GM18873 (cell line): ENCODE results near the gene ABAT.
"Not testable (repeated sequence)": the region's sequence is repeated elsewhere in the genome, so short reads cannot be mapped to it uniquely, and the experiment has no call there.

Source experiments
- ATAC-seq: cut with Tn5 transposase; IDR thresholded peaks from one replicate; pipeline ENCODE4 v1.9.1; 2021; ENCODE audit warnings: mild to moderate bottlenecking, moderate library complexity, moderate number of reproducible peaks; ENCODE audit not compliant: unreplicated experiment, low FRiP score

Gene ABAT

DNA sequence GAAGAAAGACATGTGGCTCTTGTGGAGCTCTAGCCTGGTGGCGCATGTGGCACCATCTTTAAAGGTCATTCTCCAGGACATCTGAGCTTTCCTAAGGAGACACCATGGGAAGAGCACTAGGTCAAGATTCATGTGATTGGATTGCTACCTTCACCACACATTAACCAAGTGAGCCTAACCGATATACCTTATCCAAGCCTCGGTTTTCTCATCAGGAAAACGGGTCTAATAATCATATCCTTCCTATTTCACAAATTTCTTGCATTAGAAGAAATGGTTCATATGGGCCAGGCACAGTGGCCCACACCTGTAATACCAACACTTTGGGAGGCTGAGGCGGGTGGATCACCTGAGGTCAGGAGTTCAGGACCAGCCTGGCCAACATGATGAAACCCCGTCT, 64.7 kb downstream of the ABAT start:
- no peak for ATAC-seq

DNA sequence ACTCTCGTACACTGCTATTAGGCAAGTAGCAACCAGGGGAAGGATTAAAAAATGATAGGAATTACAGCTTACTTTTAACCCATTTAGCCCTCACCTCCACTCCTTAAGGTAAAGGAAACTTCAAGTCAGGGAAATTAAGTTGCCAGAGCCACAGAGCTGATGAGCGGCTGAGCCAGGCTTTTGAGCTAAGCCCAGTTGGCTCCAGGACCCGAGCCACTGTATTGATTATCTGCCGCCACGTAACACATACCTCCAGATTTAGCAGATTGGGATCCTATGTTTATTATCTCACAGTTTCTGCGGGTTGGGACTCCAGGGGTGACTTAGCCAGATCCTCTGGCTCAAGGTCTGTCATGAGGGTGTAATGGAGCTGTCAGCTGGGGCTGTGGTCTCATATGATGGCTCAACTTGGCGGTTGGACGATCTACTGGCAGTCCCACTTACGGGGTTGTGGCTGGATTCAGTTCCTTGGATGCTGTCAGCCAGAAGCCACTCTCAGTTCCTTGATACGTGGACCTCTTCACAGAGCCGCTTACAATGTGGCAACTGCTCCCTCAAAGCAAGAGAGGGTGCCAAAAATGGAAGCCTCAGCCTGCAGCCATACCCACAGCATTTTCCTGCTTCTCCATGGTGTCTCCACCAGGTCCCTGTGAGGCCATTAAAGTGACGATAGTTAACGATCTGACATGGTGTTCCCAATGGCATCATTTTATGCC, 65.7 kb downstream of the ABAT start:
- no peak for ATAC-seq

- no peak for ATAC-seq
Observed at GRCh38 chr16:8740775-8741355, 66.4 kb downstream of the ABAT start.

DNA sequence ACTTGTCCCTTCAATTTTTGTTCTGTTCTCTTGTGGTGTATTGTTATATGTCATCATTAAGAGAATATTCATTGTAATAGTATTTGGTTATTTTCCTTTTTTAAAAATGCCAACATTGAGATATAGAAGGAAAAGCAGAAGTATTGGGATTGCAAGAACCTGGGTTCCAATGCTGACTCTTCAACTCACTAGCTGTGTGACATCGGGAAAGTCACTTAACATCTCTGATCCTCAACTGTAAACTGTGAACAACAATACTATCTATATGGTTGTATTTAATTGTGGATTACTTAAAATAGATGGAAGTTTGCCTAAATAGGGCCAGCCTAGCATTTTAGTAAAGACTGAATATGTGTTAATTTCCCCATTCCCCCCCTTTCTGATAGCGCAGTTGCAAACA, 67.2 kb downstream of the ABAT start:
- ATAC-seq: no peak

DNA sequence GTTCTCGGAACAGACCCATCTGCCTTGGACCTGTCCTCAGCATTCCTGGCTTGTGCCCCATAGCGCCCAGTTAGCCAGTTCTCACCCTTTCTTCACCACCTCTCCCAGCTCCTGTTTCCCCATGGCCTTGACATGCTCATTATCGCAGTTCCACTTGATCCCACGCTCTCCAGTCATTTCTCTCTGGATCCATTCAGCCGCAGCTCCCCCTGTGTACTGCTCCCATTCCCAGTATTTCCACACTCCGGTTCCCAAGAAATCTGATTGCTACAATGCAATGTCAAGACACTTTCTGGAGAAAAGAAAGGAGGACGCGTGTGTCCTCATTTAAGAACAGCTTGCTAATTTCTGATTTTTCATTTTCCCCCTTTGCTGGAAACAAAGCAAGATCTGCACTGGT, 67.7 kb downstream of the ABAT start:
- ATAC-seq: no peak

DNA sequence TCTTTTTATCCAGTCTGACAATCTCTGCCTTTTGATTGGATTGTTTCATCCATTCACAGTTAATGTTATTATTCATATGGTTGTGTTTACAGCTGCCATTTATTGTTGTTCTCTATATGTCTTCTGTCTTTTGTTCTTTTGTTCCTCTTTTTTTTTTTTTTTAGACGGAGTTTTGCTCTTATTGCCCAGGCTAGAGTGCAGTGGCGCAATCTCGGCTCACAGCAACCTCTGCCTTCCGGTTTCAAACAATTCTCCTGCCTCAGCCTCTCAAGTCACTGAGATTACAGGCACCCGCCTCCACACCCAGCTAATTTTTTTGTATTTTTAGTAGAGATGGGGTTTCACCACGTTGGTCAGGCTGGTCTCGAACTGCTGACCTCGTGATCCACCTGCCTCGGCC, 74.5 kb downstream of the ABAT start:
- not testable (repeated sequence) for ATAC-seq

GRCh38 chr16:8751481-8752311, 77.3 kb downstream of the ABAT start:
- no peak for ATAC-seq

DNA sequence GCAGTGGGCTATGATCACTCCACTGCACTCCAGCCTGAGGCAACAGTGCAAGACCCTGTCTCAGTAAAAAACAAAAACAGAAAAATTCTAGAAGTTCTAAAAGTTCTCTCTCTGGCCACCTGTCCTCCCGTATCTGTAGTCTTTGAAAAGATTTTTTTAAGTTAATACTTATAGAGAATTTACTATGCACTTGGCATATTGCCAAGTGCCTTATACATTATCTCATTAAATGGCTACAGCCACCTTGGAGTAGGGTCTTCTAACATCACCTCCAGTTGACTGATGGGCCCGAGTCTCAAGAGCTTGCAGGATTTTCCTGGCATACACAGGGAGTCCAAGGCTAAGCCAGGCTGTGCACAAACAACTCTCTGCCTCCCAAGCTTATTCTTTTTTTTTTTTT, 78.3 kb downstream of the ABAT start:
- ATAC-seq: no peak

DNA sequence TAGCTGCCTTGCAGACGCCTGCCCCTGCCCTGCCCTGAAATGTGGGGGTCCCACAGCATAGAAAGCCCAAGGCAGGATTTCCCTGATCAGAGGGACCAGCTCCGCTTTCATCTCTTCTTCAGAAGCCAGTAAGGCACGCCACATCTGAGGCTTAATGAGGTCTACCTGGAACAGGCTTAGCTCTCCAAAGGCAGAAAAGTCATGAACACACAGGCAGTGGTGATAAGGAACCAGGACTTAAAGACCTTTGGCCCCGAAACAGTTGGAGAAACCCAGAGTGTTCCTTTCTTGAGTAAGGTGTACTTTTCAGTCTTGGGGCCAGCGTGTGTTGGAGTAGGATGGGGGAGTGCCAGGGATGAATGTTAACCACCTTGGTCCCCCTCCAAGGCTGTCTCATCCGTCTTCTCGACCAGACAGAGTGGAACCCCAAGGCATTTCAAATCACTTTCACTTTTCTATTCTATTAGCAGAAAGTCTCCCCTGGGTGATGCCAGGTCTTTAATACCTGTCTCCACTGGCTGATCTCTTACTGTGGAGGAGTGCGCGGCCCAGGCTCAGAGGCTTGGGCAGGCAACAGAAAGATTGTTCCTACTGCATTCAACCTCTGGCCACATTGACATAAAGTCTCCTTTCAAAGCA, 79.1 kb downstream of the ABAT start:
- ATAC-seq: no peak

DNA sequence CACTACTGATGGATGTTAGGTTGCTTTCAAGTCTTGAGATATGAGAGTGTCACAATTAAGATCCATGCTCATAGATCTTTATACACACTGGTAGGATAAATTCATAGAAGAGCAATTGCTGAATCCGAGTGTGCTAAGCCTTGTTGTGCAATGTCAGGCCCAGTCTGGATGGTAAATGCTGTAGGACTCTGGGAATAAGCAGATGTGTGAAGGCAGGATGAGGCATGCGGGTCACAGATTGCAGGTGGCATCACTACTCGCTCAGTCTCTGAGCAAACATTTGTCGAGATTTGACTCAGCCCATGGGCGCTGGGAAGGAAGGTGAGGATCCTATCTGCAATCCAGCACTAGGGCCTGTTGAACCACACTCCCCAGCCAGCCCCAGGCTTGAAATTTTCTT, 82.3 kb downstream of the ABAT start:
- no peak for ATAC-seq

DNA sequence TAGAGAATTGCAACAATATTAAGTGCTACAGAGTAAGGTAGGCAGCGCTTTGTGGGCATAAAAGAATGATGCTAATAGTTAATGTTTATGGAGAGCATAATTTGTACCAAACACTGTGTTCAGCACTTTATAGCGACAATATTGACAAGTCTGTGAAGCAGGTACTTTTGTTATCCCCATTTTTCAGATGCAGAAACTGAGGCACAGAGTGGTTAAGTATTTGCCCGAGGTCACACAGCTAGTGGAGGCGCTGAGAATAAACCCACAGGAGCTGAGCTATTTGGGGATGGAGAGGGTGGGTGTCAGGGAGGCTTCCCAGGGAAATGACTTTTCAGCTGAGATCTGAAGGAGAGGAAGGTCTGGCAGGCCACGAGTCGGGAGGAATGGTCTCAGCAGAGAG, 83.6 kb downstream of the ABAT start:
- ATAC-seq: no peak

DNA sequence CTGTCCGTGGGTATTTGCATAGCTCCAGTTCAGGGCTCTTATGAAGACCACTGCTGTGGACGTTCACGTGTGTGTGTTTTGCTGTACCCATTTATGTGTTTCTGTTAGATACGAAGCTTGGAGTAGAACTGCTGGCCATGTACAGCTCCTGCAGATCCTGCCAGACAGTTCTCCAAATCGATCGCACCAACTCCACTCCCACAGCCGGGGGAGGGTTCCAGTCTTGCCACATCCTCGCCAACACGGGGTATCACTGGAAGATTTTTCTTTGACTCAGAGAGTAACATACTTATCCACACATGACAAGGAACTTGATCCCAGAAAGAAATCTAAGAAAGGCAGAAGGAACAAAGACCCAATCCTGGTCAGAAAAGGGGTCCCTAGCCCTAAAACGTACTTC, 85.6 kb downstream of the ABAT start:
- ATAC-seq: no peak

DNA sequence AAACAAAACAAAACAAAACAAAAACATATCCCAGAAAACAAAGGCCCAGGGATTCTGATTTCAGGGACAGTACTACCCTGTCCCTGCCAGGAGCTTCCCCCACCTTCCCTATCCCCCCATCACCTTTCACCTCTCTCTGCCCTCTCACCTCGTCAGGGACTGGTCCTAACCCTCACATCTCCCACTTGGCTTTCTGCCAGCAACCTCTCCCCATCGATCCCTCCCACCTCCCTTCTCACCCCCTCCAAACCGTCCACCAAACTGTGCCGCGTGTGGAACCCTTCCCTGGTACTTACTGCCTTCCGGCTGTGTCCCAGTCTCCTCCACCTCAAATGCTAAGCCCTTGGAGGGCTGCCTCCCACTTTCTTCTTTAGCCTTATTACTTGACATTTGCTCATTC, 86.7 kb downstream of the ABAT start:
- ATAC-seq: no peak

DNA sequence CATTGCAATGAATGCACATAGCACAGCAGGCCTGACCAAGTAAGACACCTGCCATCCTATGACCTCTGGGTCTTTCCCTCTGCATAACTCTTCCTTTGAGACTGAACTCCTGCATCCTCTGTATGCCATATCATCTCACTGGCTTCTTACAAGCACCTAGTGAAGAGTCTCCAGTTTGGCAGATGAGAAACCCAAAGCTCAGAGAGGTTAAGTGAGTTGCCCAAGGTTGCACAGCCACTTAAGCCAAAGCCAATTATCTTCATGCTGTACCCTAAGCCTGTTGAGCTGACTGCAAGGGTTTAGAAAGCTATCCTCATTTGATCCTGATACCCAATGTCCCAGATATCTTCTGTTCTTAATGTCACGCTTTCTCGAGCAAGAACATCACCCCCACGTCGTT, 87.8 kb downstream of the ABAT start:
- no peak for ATAC-seq

DNA sequence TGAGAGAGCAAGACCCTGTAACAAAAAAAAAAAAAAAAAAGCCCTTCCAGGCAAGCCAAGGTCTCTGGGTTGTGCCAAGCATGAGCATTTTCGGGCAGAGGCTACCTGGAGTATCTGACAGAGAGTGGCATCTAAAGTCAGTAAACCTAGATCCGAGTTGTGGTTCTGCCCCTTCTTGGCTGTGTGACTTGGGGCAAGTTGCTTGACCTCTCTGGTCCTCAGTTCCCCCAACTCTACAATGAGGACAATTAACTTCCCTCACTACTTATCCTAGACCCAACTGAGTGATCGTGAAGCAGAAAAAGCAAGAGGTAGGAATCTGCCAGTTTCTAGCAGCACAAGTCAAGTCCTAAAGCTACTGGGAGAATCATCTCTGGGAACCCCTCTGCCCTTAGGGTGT, 88.7 kb downstream of the ABAT start:
- no peak for ATAC-seq

- ATAC-seq: no peak
Observed at GRCh38 chr16:8763899-8764298, 89.5 kb downstream of the ABAT start.

GRCh38 chr16:8764525-8765250, 90.3 kb downstream of the ABAT start:
- ATAC-seq: no peak

DNA sequence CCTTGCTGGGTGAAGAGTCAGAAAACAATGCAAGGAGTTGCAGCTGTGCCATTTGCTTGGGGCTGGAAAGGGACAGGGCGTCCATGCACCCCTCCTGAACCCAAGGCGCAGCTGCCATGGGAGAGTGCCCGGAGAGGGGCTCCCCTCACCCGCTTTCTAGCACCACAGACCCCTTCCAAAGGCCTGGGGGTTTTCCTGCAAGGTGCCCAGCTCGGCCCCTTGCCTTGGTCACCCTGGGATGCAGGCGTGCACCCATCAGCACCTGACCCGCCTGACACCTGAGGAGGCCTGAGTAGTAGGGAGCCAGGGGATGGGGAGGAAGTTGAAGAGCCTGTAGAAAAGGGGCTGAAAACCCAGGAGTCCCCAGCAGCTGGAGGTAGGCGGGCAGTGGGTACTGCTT, 92.8 kb downstream of the ABAT start:
- no peak for ATAC-seq

- ATAC-seq: no peak
Observed at GRCh38 chr16:8768283-8768682, 93.9 kb downstream of the ABAT start.

DNA sequence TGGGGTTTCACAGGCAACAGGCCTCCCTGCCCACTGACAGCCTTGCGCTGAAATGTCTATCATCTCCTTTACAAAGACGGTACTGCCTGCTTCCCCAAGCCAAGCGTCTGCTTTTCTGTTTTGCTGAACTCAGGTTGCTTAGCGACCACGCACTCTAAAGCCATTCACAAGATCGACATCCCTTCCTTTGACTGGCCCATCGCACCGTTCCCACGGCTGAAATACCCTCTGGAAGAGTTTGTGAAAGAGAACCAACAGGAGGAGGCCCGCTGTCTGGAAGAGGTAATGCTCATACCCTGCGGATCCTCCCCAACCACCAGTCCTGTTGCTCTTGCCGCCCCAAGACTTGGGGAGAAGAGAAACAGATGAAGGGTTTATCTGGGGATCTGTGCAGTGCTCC, 94.3 kb downstream of the ABAT start:
- no peak for ATAC-seq

DNA sequence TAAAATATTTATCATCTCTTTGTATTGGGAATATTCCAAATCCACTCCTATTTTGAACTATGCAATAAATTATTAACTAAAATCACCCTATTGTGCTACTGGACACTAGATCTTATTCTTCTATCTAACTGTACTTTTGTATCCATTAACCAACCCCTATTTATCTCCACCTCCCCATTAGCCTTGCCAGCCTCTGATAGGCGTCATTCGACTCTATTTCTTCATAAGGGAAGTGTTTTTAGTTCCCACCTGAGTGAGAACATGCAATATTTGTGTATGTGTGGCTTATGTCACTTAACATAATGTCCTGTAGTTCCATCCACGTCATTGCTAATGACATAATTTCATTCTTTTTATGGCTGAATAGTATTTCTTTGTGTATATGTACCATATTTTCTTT, 99.1 kb downstream of the ABAT start:
- no peak for ATAC-seq
